GM12878 (cell line): ENCODE results near the gene CCDC190. TPM values are rescaled to one million over a fixed set of nuclear protein-coding genes. Genes with fewer than 3 reads are reported as not detected.

Experiments
- ATAC-seq: fragments of 200-7000 bp; cut with Tn5 transposase; 3 replicates; pipeline ENCODE4 v1.9.1; 2020; ENCODE audit warnings: mild to moderate bottlenecking, moderate library complexity
- BruUV-seq: library from RNA; stranded (reverse); fragments of 400-500 nt; replicated peaks from 2 replicates; lab custom pipeline; 2021; lab: Mats Ljungman, UMichigan
- CTCF ChIA-PET: fragments of 300-600 bp; sonication (Branson Sonifier 250); formaldehyde crosslinking; extraction: SDS; loops from one replicate; lab custom pipeline; 2021; ENCODE audit warnings: inconsistent platforms; lab: Yijun Ruan, JAX
- POLR2A ChIA-PET: fragments of 350-600 bp; formaldehyde crosslinking; extraction: SDS; loops from one replicate; lab custom pipeline; 2021; ENCODE audit warnings: inconsistent platforms; lab: Charles Lee
- RAD21 ChIA-PET: fragments of 300-600 bp; sonication (Branson Sonifier 250); formaldehyde crosslinking; loops from one replicate; lab custom pipeline; 2023; ENCODE audit warnings: antibody characterized with exemption; ENCODE audit not compliant: unreplicated experiment; lab: Charles Lee
- SMC1A ChIA-PET: fragments of 300-600 bp; sonication (Branson Sonifier 250); formaldehyde crosslinking; loops from one replicate; lab custom pipeline; 2023; ENCODE audit not compliant: unreplicated experiment, uncharacterized antibody; lab: Charles Lee
- DNase-seq: peaks from one replicate; pipeline ENCODE4 v3.0.0-alpha.2; 2011; ENCODE audit warnings: low read depth, low spot score
- FAIRE-seq: peaks from 3 replicates; lab custom pipeline; 2011; peaks lifted over from hg19 to GRCh38; lab: Jason Lieb, UNC
- H2AFZ ChIP-seq: 2 replicates; pipeline ENCODE4 v1.6.0; 2011; ENCODE audit warnings: low read depth, low read length, control low read depth; ENCODE audit not compliant: control insufficient read depth
- H3K27ac ChIP-seq: 2 replicates; pipeline ENCODE4 v1.5.1; 2011; ENCODE audit warnings: control low read depth; ENCODE audit not compliant: control insufficient read depth, insufficient read depth
- H3K27me3 ChIP-seq, 2 experiments: replicated peaks in 1 of 2; 2 replicates each; pipeline versions ENCODE4 v1.6.0 to v1.6.1; 2011; ENCODE audit warnings: low read length in 1 of 2; ENCODE audit not compliant: control insufficient read depth in 2 of 2, insufficient read depth in 2 of 2
- H3K36me3 ChIP-seq, 2 experiments: 2 replicates each; pipeline ENCODE4 v1.5.1; 2011; ENCODE audit warnings: low read length in 1 of 2; ENCODE audit not compliant: control insufficient read depth in 2 of 2, insufficient read depth in 2 of 2
- H3K4me1 ChIP-seq: 2 replicates; pipeline ENCODE4 v1.6.1; 2011; ENCODE audit warnings: mild to moderate bottlenecking, low read length, moderate library complexity, mixed read lengths; ENCODE audit not compliant: control insufficient read depth, insufficient read depth
- H3K4me2 ChIP-seq: 2 replicates; pipeline ENCODE4 v1.6.0; 2011; ENCODE audit warnings: control low read depth; ENCODE audit not compliant: control insufficient read depth, insufficient read depth
- H3K4me3 ChIP-seq: fragments of 200-600 bp; sonication (generic); 2 replicates; pipeline ENCODE4 v1.5.1; 2016
- H3K79me2 ChIP-seq: 2 replicates; pipeline ENCODE4 v1.6.0; 2011; ENCODE audit warnings: low read length; ENCODE audit not compliant: control insufficient read depth, insufficient read depth
- H3K9ac ChIP-seq: 2 replicates; pipeline ENCODE4 v1.8.0; 2011; ENCODE audit warnings: low read length, control low read depth, mixed read lengths; ENCODE audit not compliant: control insufficient read depth, insufficient read depth
- H3K9me3 ChIP-seq: replicated peaks from 3 replicates; pipeline ENCODE4 v1.5.1; 2011; ENCODE audit warnings: mild to moderate bottlenecking, low read length; ENCODE audit not compliant: control insufficient read depth, insufficient read depth
- H4K20me1 ChIP-seq: 2 replicates; pipeline ENCODE4 v1.6.0; 2011; ENCODE audit not compliant: control insufficient read depth, insufficient read depth
- CBX5 ChIP-seq: sonication (generic); IDR thresholded peaks from 2 replicates; pipeline ENCODE4 v1.6.1; 2016; ENCODE audit warnings: low read depth, moderate library complexity, mild to moderate bottlenecking, inconsistent platforms
- EGR1 ChIP-seq, 2 experiments: IDR thresholded peaks; 1 replicate in 1 of 2; 2 replicates in 1 of 2; pipeline ENCODE4 v1.6.1; 2011 to 2012; ENCODE audit warnings: low read depth in 2 of 2, low read length in 2 of 2, borderline replicate concordance in 1 of 2, mild to moderate bottlenecking in 1 of 2, moderate library complexity in 1 of 2
- FOXM1 ChIP-seq: IDR thresholded peaks from 2 replicates; pipeline ENCODE4 v1.6.1; 2012; ENCODE audit warnings: low read depth, mild to moderate bottlenecking, inconsistent platforms, low read length, moderate library complexity
- LARP7 ChIP-seq: fragments of 450-650 bp; IDR thresholded peaks from 2 replicates; pipeline ENCODE4 v1.6.1; 2017; ENCODE audit warnings: mild to moderate bottlenecking
- NR2F1 ChIP-seq: fragments of 450-650 bp; conservative IDR thresholded peaks from 2 replicates; pipeline ENCODE4 v1.6.1; 2017; ENCODE audit warnings: mild to moderate bottlenecking
- POLR2A ChIP-seq: IDR thresholded peaks from 2 replicates; pipeline ENCODE4 v1.6.1; 2011; ENCODE audit warnings: low read depth, mild to moderate bottlenecking, low read length
- SREBF1 ChIP-seq: IDR thresholded peaks from 2 replicates; pipeline ENCODE4 v1.6.1; 2012; ENCODE audit warnings: mild to moderate bottlenecking, low read length
- WGBS: methylation state at CpG from one replicate; pipeline ENCODE4 v1.1.6; 2016; ENCODE audit warnings: low lambda C conversion rate; ENCODE audit not compliant: insufficient replicate concordance, insufficient coverage; ENCODE audit errors: missing lambda C conversion rate; 5-methylcytosine and 5-hydroxymethylcytosine counted together
- in situ Hi-C: fragments of 300-500 bp; cut with MboI; formaldehyde crosslinking; loops from 9 replicates; pipeline ENCODE4 v1.14.3; 2018; ENCODE audit warnings: mixed read lengths
- intact Hi-C: fragments of 100-400 bp; cut with micrococcal nuclease; formaldehyde crosslinking; loops from one replicate; pipeline ENCODE4 v1.14.2; 2022; ENCODE audit not compliant: unreplicated experiment
- polyA plus RNA-seq, 11 experiments: library from polyadenylated mRNA; depleted of rRNA in 4 of 11; unstranded in 6 of 11; stranded (reverse) in 5 of 11; fragments of >200 nt; fragmentation: Nextera tagmentation in 4 of 11; fragmentation: Illumina TruSeq in 1 of 11; extraction: Ambion mirVana in 4 of 11; extraction: Trizol in 1 of 11; gene quantifications; 1 replicate in 1 of 11; 2 replicates in 10 of 11; pipeline versions ENCODE4 v1.2.1 to v1.2.3, GENCODE V29; 2011 to 2016; ENCODE audit warnings: inconsistent platforms in 2 of 11, missing spikeins in 2 of 11, low read depth in 1 of 11
- total RNA-seq, 4 experiments: library from RNA; depleted of rRNA in 3 of 4; stranded (reverse); fragments of >200 nt in 3 of 4; fragmentation: Illumina TruSeq in 1 of 4; extraction: Trizol in 1 of 4; gene quantifications; 2 replicates each; pipeline versions ENCODE4 v1.2.1 to v1.2.3, GENCODE V29; 2013 to 2021
- TF ChIP-seq, protein P1 (sequence below): fragments of 450-650 bp; formaldehyde crosslinking; IDR thresholded peaks from 2 replicates; pipeline ENCODE4 v1.4.0; 2022; ENCODE audit warnings: mild to moderate bottlenecking, moderate library complexity
- TF ChIP-seq, protein P2 (sequence below): IDR thresholded peaks from 2 replicates; pipeline ENCODE4 v1.6.1; 2011; ENCODE audit warnings: low read depth, mild to moderate bottlenecking, low read length, moderate library complexity, borderline replicate concordance; ENCODE audit errors: extremely low read depth
- TF ChIP-seq, protein P3 (sequence below): IDR thresholded peaks from 2 replicates; pipeline ENCODE4 v1.6.1; 2011; ENCODE audit warnings: borderline replicate concordance, low read depth, mild to moderate bottlenecking, moderate library complexity, low read length; ENCODE audit not compliant: insufficient read depth, poor library complexity, severe bottlenecking

Gene CCDC190
- total and polyA plus RNA-seq, 10 of the 15 experiments (the other 5 are each of a cell fraction or from before 2014, with no cell fraction given), result not detected

DNA sequence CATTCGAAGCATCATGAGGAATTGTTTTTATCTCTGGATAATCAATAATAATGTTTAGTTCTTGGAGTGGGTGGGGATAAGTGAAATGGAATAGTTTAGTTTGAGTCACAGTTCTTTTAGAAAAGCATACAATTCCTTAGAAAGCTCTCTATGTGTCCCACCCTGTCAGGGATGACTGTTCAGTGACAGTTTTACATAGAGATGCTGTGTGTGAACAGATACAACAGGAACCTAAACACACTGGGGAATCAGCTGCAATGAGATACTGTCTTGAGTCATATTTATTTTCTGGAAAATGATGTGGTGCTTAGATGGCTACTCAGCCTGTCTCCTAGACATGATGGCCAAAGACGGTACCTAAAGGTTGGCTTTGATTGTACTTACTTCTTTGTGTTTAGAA, 25.7 kb upstream of the CCDC190 start:
- no peak overlapping the region for H2AFZ ChIP-seq
- H3K27me3 ChIP-seq, result no peaks in the 10 kb centered on the region; a peak in 2 of 4 replicates
- H3K4me1 ChIP-seq, result no peaks in the 10 kb centered on the region
- CTCF ChIA-PET, result interaction anchor here (0.9 to 1.2 kb wide), 2 partner anchors 39 to 426 kb away, joined by 3 read pairs; no protein-coding TSS in a partner anchor
- DNase-seq, result no peak
- intact Hi-C loops (no loop called here), in situ Hi-C loops (loop anchor here (25.0 kb wide), 1 partner anchor 101 kb away; no protein-coding TSS in a partner anchor)
- POLR2A ChIA-PET, result no interaction called here
- RAD21 ChIA-PET, result no interaction called here
- SMC1A ChIA-PET, result interaction anchor here (0.9 to 1.1 kb wide), 3 partner anchors 13 to 428 kb away, joined by 3 read pairs; no protein-coding TSS in a partner anchor
- H3K4me3 ChIP-seq, result no peak overlapping the region
- no peak overlapping the region for H3K27ac ChIP-seq
- no peak for FAIRE-seq
- 81% methylated on average over 2 of the region's 2 CpGs for WGBS
- no peak for ATAC-seq
- H4K20me1 ChIP-seq, result no peaks in the 10 kb centered on the region
- H3K9me3 ChIP-seq, result no peaks in the 10 kb centered on the region
- H3K4me2 ChIP-seq, result no peak overlapping the region
- H3K36me3 ChIP-seq, result no peaks in the 10 kb centered on the region
- BruUV-seq, result no TSS peak
- TF ChIP-seq, protein P1, sequence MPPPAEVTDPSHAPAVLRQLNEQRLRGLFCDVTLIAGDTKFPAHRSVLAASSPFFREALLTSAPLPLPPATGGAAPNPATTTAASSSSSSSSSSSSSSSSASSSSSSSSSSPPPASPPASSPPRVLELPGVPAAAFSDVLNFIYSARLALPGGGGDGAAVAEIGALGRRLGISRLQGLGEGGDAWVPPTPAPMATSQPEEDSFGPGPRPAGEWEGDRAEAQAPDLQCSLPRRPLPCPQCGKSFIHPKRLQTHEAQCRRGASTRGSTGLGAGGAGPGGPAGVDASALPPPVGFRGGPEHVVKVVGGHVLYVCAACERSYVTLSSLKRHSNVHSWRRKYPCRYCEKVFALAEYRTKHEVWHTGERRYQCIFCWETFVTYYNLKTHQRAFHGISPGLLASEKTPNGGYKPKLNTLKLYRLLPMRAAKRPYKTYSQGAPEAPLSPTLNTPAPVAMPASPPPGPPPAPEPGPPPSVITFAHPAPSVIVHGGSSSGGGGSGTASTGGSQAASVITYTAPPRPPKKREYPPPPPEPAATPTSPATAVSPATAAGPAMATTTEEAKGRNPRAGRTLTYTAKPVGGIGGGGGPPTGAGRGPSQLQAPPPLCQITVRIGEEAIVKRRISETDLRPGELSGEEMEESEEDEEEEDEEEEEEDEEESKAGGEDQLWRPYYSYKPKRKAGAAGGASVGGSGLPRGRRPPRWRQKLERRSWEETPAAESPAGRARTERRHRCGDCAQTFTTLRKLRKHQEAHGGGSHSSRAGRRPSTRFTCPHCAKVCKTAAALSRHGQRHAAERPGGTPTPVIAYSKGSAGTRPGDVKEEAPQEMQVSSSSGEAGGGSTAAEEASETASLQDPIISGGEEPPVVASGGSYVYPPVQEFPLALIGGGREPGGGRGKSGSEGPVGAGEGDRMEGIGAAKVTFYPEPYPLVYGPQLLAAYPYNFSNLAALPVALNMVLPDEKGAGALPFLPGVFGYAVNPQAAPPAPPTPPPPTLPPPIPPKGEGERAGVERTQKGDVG (CRISPR knock-in tag), result no peak
- no peak for TF ChIP-seq POLR2A
- H3K79me2 ChIP-seq, result no peaks in the 10 kb centered on the region
- no peak overlapping the region for H3K9ac ChIP-seq

DNA sequence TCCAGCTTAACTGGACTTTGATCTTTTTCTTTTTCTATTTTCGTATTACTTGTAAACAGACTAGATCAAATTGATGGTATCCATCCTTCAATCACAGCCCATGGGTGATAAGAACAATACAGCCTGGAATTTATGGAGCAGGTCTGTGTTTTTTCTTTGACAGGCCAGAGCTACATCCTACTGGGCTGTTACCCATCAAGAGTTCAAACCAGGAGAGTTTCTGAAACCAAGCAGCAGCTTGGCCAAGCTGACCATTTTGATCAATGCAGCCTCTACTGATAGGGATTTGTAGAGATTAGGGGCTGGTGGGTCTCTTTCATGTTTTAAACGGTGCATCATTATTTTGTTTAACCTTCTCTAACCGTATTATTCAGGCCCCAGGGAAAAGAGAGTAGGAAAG, 24.3 kb upstream of the CCDC190 start:
- H3K4me1 ChIP-seq, result no peaks in the 10 kb centered on the region
- no peak overlapping the region for H3K9ac ChIP-seq
- H3K4me2 ChIP-seq, result no peak overlapping the region
- no peak overlapping the region for H3K27ac ChIP-seq
- ChIA-PET CTCF (interaction anchor here (0.8 kb wide), 1 partner anchor 32 kb away, joined by 3 read pairs; no protein-coding TSS in a partner anchor), SMC1A (interaction anchor here (1.5 kb wide), 1 partner anchor 24 kb away, joined by 3 read pairs; the partner anchor contains the start of gene CCDC190), RAD21 (interaction anchor here (1.6 kb wide), 1 partner anchor 430 kb away, joined by 6 read pairs; no protein-coding TSS in a partner anchor), POLR2A (no interaction called here)
- ATAC-seq, result no peak
- no peaks in the 10 kb centered on the region for H3K79me2 ChIP-seq
- intact Hi-C loops, result no loop called here
- 0% methylated on average over 3 of the region's 3 CpGs for WGBS
- no TSS peak for BruUV-seq
- no peak overlapping the region for H3K4me3 ChIP-seq
- no peaks in the 10 kb centered on the region for H3K9me3 ChIP-seq
- H2AFZ ChIP-seq, result no peak overlapping the region
- FAIRE-seq, result no peak
- no peaks in the 10 kb centered on the region; a peak in 3 of 4 replicates for H3K27me3 ChIP-seq
- in situ Hi-C loops, result loop anchor here (25.0 kb wide), 1 partner anchor 102 kb away; no protein-coding TSS in a partner anchor
- no peaks in the 10 kb centered on the region for H3K36me3 ChIP-seq
- DNase-seq, result no peak
- no peaks in the 10 kb centered on the region for H4K20me1 ChIP-seq
- TF ChIP-seq FOXM1, result no peak
- no peak for TF ChIP-seq LARP7
- no peak for TF ChIP-seq CBX5
- TF ChIP-seq SREBF1, result no peak
- TF ChIP-seq, protein P2, sequence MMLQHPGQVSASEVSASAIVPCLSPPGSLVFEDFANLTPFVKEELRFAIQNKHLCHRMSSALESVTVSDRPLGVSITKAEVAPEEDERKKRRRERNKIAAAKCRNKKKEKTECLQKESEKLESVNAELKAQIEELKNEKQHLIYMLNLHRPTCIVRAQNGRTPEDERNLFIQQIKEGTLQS, result no peak
- TF ChIP-seq NR2F1, result no peak
- TF ChIP-seq, protein P3, sequence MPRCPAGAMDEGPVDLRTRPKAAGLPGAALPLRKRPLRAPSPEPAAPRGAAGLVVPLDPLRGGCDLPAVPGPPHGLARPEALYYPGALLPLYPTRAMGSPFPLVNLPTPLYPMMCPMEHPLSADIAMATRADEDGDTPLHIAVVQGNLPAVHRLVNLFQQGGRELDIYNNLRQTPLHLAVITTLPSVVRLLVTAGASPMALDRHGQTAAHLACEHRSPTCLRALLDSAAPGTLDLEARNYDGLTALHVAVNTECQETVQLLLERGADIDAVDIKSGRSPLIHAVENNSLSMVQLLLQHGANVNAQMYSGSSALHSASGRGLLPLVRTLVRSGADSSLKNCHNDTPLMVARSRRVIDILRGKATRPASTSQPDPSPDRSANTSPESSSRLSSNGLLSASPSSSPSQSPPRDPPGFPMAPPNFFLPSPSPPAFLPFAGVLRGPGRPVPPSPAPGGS, result no peak
- no peak for TF ChIP-seq EGR1 (IDR thresholded peaks at IDR 0.05; ENCODE audit: borderline replicate concordance in 1 of 2, low read depth in 2 of 2, low read length in 2 of 2)
